T-cell (primary cell): ENCODE data around the gene FIGNL2. TPM values are rescaled to one million over a fixed set of nuclear protein-coding genes. Genes with fewer than 3 reads are reported as not detected.

ENCODE experiments used
- ATAC-seq, 4 experiments: fragments of 200-7000 bp in 3 of 4; fragments of 150-1000 bp in 1 of 4; cut with Tn5 transposase; replicated peaks in 1 of 4; 1 replicate in 3 of 4; 2 replicates in 1 of 4; pipeline ENCODE4 v1.10.0; 2021; ENCODE audit warnings: moderate library complexity in 3 of 4, mild to moderate bottlenecking in 2 of 4, moderate number of reproducible peaks in 1 of 4
- CTCF ChIA-PET, 2 donors: fragments of 300-600 bp; sonication (Branson Sonifier 250); formaldehyde crosslinking; loops; one replicate each; lab custom pipeline; 2022; ENCODE audit warnings: antibody characterized with exemption in 2 of 2; lab: Charles Lee
- POLR2A ChIA-PET, 2 donors: fragments of 300-600 bp; sonication (Branson Sonifier 250); formaldehyde crosslinking; loops; one replicate each; lab custom pipeline; 2022; ENCODE audit warnings: antibody characterized with exemption in 2 of 2; lab: Charles Lee
- DNase-seq, 35 experiments: peaks; one replicate each; pipeline versions ENCODE4 v3.0.0 to v3.0.0-alpha.2; 2013 to 2023
- H3K27ac ChIP-seq: one replicate; pipeline ENCODE4 v1.5.1; 2013; ENCODE audit warnings: low read length
- H3K27me3 ChIP-seq, 2 experiments: replicated peaks in 1 of 2; 1 replicate in 1 of 2; 2 replicates in 1 of 2; pipeline versions ENCODE4 v1.6.1 to v1.7.0; 2013; ENCODE audit warnings: low read length in 1 of 2, mixed read lengths in 1 of 2; ENCODE audit not compliant: control insufficient read depth in 2 of 2, insufficient read depth in 2 of 2; ENCODE audit errors: extremely low read depth in 1 of 2
- H3K36me3 ChIP-seq, 2 donors: 1 replicate in 1 of 2; 2 replicates in 1 of 2; pipeline versions ENCODE4 v1.6.1 to v1.7.0; 2013; ENCODE audit warnings: low read length in 1 of 2; ENCODE audit not compliant: control insufficient read depth in 2 of 2, insufficient read depth in 1 of 2; ENCODE audit errors: extremely low read depth in 1 of 2
- H3K4me1 ChIP-seq, 2 experiments: 1 replicate in 1 of 2; 2 replicates in 1 of 2; pipeline versions ENCODE4 v1.6.1 to v1.7.0; 2013; ENCODE audit warnings: low read length in 2 of 2, mixed read lengths in 1 of 2; ENCODE audit not compliant: insufficient read depth in 2 of 2, control insufficient read depth in 1 of 2; ENCODE audit errors: extremely low read depth in 1 of 2
- H3K4me3 ChIP-seq, 2 donors: 1 replicate in 1 of 2; 2 replicates in 1 of 2; pipeline versions ENCODE4 v1.5.1 to v1.7.0; 2013; ENCODE audit warnings: mild to moderate bottlenecking in 2 of 2, low read length in 1 of 2, moderate library complexity in 1 of 2; ENCODE audit not compliant: control insufficient read depth in 1 of 2; ENCODE audit errors: extremely low read depth in 1 of 2
- H3K9me3 ChIP-seq: 2 replicates; pipeline ENCODE4 v1.7.0; 2013
- H3K27ac Mint-ChIP-seq, 2 donors: one replicate each; pipeline ENCODE4 v1.8.0; 2020 to 2021; ENCODE audit warnings: mild to moderate bottlenecking in 2 of 2, mixed read lengths in 2 of 2
- H3K27me3 Mint-ChIP-seq, 2 donors: one replicate each; pipeline ENCODE4 v1.8.0; 2021 to 2022; ENCODE audit warnings: mixed read lengths in 2 of 2
- H3K36me3 Mint-ChIP-seq: one replicate; pipeline ENCODE4 v1.8.0; 2021; ENCODE audit warnings: mixed read lengths
- H3K4me1 Mint-ChIP-seq, 3 donors: one replicate each; pipeline ENCODE4 v1.8.0; 2020 to 2022; ENCODE audit warnings: mixed read lengths in 3 of 3, mild to moderate bottlenecking in 1 of 3
- H3K4me3 Mint-ChIP-seq, 3 donors: one replicate each; pipeline ENCODE4 v1.8.0; 2020 to 2022; ENCODE audit warnings: mild to moderate bottlenecking in 3 of 3, mixed read lengths in 3 of 3, moderate library complexity in 3 of 3
- H3K9me3 Mint-ChIP-seq, 3 donors: one replicate each; pipeline ENCODE4 v1.8.0; 2020 to 2022; ENCODE audit warnings: mixed read lengths in 3 of 3
- WGBS: methylation state at CpG from one replicate; pipeline ENCODE4 v1.1.5; 2013; ENCODE audit warnings: missing lambda C conversion rate; ENCODE audit not compliant: insufficient coverage; 5-methylcytosine and 5-hydroxymethylcytosine counted together
- total RNA-seq, 35 experiments: library from RNA in 6 of 35; stranded (reverse) in 6 of 35; fragments of 120-200 nt in 1 of 35; gene quantifications; one replicate each; pipeline versions ENCODE4 v1.2.1 to v1.2.4 and lab custom pipeline; 2013 to 2026

The FIGNL2 gene
- total RNA-seq, 5 donors from 2014 or later (not counting 1 experiment from before 2014, with no cell fraction given) = 1.3 to 2.0 (median 1.6) TPM

GRCh38 chr12:51863933-51864832, 15.7 kb upstream of the FIGNL2 start:
- ATAC-seq (peak; percentile 57 to 88 (median 62)), DNase-seq (peak in 2 of 35 experiments; percentile 22)
- Mint-ChIP-seq H3K9me3 (no peaks in the 10 kb centered on the region), H3K4me3 (peak overlapping the region; percentile 39 to 58 (median 50)), H3K27me3 (peaks cover 59 to 62% of the 10 kb centered on the region in 2 donors), H3K27ac (no peak overlapping the region), H3K4me1 (peaks cover 0 to 23% (median 18%) of the 10 kb centered on the region in 3 donors), H3K36me3 (no peaks in the 10 kb centered on the region)
- CTCF ChIA-PET = interaction anchor here in 1 of 2 donors (0.5 to 2.2 kb wide), 2 partner anchors 10 to 1336 kb away, joined by 3 to 10 read pairs; no protein-coding TSS in a partner anchor
- H3K4me1 ChIP-seq = peaks cover 2 to 22% of the 10 kb centered on the region in 2 experiments
- H3K9me3 ChIP-seq = no peaks in the 10 kb centered on the region
- peak overlapping the region; percentile 7 to 71 for H3K4me3 ChIP-seq
- WGBS = 17% methylated on average over 50 of the region's 53 CpGs
- H3K27me3 ChIP-seq = peaks cover 0 to 78% of the 10 kb centered on the region in 2 experiments
- POLR2A ChIA-PET = no interaction called here
- no peaks in the 10 kb centered on the region for H3K36me3 ChIP-seq
- H3K27ac ChIP-seq = no peak overlapping the region

GRCh38 chr12:51863363-51863932, 14.9 kb upstream of the FIGNL2 start:
- H3K4me3 Mint-ChIP-seq = peak overlapping the region; percentile 37 to 58 (median 53)
- H3K27me3 Mint-ChIP-seq = peaks cover 54 to 56% of the 10 kb centered on the region in 2 donors
- ATAC-seq (peak in 2 of 4 experiments; percentile 15 to 25), DNase-seq (no peak)
- H3K4me1 Mint-ChIP-seq = peaks cover 0 to 18% (median 13%) of the 10 kb centered on the region in 3 donors
- no peaks in the 10 kb centered on the region for H3K9me3 ChIP-seq
- H3K36me3 Mint-ChIP-seq = no peaks in the 10 kb centered on the region
- POLR2A ChIA-PET = no interaction called here
- H3K36me3 ChIP-seq = no peaks in the 10 kb centered on the region
- WGBS = 34% methylated on average over 7 of the region's 17 CpGs
- H3K27ac Mint-ChIP-seq = no peak overlapping the region
- H3K4me1 ChIP-seq = peaks cover 2 to 14% of the 10 kb centered on the region in 2 experiments
- CTCF ChIA-PET = interaction anchor here in 1 of 2 donors (2.2 kb wide), 1 partner anchor 11 kb away, joined by 10 read pairs; no protein-coding TSS in a partner anchor
- no peak overlapping the region for H3K27ac ChIP-seq
- peaks cover 0 to 73% of the 10 kb centered on the region in 2 experiments for H3K27me3 ChIP-seq
- peak overlapping the region in 1 of 2 donors; percentile 71 for H3K4me3 ChIP-seq
- H3K9me3 Mint-ChIP-seq = no peaks in the 10 kb centered on the region

- Mint-ChIP-seq H3K36me3 (no peaks in the 10 kb centered on the region), H3K4me3 (peak overlapping the region in 1 of 3 donors; percentile 58), H3K9me3 (no peaks in the 10 kb centered on the region), H3K27ac (no peak overlapping the region), H3K27me3 (peaks cover 49 to 51% of the 10 kb centered on the region in 2 donors), H3K4me1 (peaks cover 0 to 13% (median 10%) of the 10 kb centered on the region in 3 donors)
- ChIA-PET POLR2A (no interaction called here), CTCF (interaction anchor here in 1 of 2 donors (2.2 kb wide), 1 partner anchor 12 kb away, joined by 10 read pairs; no protein-coding TSS in a partner anchor)
- Histone ChIP-seq H3K4me1 (peaks cover 2 to 14% of the 10 kb centered on the region in 2 experiments), H3K27ac (no peak overlapping the region), H3K4me3 (no peak overlapping the region), H3K36me3 (no peaks in the 10 kb centered on the region), H3K9me3 (no peaks in the 10 kb centered on the region), H3K27me3 (peaks cover 0 to 68% of the 10 kb centered on the region in 2 experiments)
- no peak for ATAC-seq
- no peak for DNase-seq
- WGBS = 78% methylated on average over 4 of the region's 4 CpGs
Measured at GRCh38 chr12:51862947-51863346, 14.4 kb upstream of the FIGNL2 start.

GRCh38 chr12:51860986-51861385, 12.5 kb upstream of the FIGNL2 start:
- Mint-ChIP-seq H3K4me1 (peaks cover 0 to 13% (median 10%) of the 10 kb centered on the region in 3 donors), H3K27me3 (peaks cover 50 to 53% of the 10 kb centered on the region in 2 donors), H3K9me3 (no peaks in the 10 kb centered on the region), H3K4me3 (no peak overlapping the region), H3K36me3 (no peaks in the 10 kb centered on the region), H3K27ac (no peak overlapping the region)
- H3K4me3 ChIP-seq = no peak overlapping the region
- ChIA-PET CTCF (no interaction called here), POLR2A (no interaction called here)
- no peak for ATAC-seq
- H3K36me3 ChIP-seq = no peaks in the 10 kb centered on the region
- WGBS = no CpG with 5 or more reads among the region's 3 CpGs
- H3K27ac ChIP-seq = no peak overlapping the region
- no peak for DNase-seq
- H3K4me1 ChIP-seq = peaks cover 2 to 14% of the 10 kb centered on the region in 2 experiments
- H3K27me3 ChIP-seq = peaks cover 0 to 62% of the 10 kb centered on the region in 2 experiments
- no peaks in the 10 kb centered on the region for H3K9me3 ChIP-seq

DNA sequence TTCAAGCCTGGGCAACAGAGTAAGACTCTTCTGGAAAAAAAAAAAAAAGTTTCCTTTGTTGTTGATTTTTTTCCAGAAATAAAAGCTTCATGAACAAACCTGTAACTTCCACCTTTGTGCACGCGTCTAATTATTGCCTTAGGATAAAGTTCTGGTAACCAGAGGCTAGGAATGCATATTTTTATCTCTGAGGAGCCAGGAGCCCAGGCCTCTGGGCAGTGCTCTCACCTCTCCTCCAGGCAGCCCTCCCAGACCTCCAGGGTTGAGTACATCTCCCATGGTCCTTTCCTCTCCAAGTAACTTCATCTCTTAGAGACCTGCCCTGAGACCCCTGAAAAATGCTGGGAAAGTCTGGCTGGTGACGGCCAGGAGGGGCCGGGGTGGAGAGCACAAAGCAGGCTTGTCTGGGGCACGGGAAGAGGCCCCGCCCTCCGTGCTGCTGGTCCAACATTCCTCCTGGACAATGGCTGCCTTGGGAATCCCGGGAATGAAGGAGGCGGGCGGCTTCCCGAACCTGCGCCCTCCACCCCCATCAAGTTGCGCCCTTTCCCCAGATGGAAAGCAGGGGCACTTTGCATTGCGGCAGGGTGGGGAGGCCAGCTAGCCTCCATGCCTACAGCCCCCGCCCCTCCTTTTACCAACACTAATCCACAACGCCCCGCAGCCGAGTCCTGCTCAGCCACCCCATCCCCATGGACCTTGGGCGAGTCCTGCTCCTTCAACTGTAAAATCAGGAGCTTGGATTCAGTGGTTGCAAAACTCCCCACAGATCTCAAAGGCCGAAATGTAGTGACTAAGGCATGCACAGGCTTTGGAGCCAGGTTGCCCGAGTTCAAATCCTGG, 7.3 kb upstream of the FIGNL2 start:
- Mint-ChIP-seq H3K9me3 (no peaks in the 10 kb centered on the region), H3K4me3 (no peak overlapping the region), H3K27ac (no peak overlapping the region), H3K4me1 (peaks cover 5 to 11% (median 11%) of the 10 kb centered on the region in 3 donors), H3K27me3 (peaks cover 15 to 19% of the 10 kb centered on the region in 2 donors), H3K36me3 (no peaks in the 10 kb centered on the region)
- POLR2A ChIA-PET = interaction anchor here in 1 of 2 donors (0.6 kb wide), 1 partner anchor 122 kb away, joined by 6 read pairs; no protein-coding TSS in a partner anchor
- 76% methylated on average over 19 of the region's 21 CpGs for WGBS
- DNase-seq (no peak), ATAC-seq (no peak)
- Histone ChIP-seq H3K27ac (no peak overlapping the region), H3K9me3 (no peaks in the 10 kb centered on the region), H3K4me1 (peaks cover 3 to 7% of the 10 kb centered on the region in 2 experiments), H3K36me3 (no peaks in the 10 kb centered on the region), H3K27me3 (peaks cover 0 to 33% of the 10 kb centered on the region in 2 experiments), H3K4me3 (no peak overlapping the region)
- CTCF ChIA-PET = interaction anchor here in 1 of 2 donors (0.6 kb wide), 1 partner anchor 268 kb away, joined by 3 read pairs; no protein-coding TSS in a partner anchor
